GM19328 (cell line): ENCODE measurements around the gene KCNJ15.

Experiments
- ATAC-seq: cut with Tn5 transposase; IDR thresholded peaks from one replicate; pipeline ENCODE4 v1.9.1; 2021; ENCODE audit warnings: mild to moderate bottlenecking, moderate library complexity; ENCODE audit not compliant: unreplicated experiment

The KCNJ15 gene

GRCh38 chr21:38297194-38297631, 40.4 kb downstream of the KCNJ15 start:
- ATAC-seq, result no peak

- no peak for ATAC-seq
These were observed 41.1 kb downstream of the KCNJ15 start for GRCh38 chr21:38297871-38298270.

DNA sequence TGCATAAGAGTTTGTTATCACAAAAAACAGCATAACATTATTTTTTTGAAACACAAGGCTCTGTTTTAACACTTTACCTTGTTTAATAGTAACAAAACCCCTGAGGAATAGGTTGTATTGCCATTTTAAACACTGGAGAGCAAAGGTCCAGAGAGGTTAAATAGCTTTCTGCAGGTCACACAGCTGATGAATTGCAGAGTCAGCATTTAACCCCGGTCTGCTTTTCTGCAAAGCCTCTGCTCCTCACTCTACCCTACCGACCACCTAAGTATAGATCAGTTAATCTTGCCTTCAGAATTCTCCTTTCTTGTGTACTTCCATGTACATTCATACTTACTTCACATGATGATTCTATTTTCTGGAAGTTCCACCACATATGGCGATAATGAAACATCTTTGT, 42.0 kb downstream of the KCNJ15 start:
- no peak for ATAC-seq

DNA sequence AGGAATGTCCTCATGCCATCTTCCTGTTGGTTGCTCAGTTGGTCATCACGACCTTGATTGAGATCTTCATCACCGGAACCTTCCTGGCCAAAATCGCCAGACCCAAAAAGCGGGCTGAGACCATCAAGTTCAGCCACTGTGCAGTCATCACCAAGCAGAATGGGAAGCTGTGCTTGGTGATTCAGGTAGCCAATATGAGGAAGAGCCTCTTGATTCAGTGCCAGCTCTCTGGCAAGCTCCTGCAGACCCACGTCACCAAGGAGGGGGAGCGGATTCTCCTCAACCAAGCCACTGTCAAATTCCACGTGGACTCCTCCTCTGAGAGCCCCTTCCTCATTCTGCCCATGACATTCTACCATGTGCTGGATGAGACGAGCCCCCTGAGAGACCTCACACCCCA, 42.9 kb downstream of the KCNJ15 start:
- no peak for ATAC-seq

GRCh38 chr21:38300141-38300578, 43.4 kb downstream of the KCNJ15 start:
- ATAC-seq, result no peak

GRCh38 chr21:38301321-38302214, 44.8 kb downstream of the KCNJ15 start:
- ATAC-seq, result no peak

DNA sequence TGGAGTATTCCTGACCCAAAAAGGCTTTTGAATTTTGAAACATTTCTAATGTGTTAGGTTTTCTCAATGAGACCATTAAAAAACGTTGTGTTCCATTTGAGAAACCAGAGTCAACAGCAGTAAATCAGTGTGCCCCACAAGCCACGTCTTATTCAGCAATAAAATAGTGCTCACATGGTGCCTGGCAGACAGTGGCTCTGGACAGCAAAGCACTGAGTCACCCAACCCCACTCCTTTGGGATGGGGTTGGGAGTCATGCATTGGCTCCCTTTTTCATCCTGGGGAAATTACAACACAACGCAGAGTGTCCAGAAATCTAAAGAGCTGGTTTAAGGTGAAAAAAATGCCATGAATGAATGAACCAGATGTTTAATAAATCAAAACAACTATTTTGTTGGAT, 46.5 kb downstream of the KCNJ15 start:
- no peak for ATAC-seq

GRCh38 chr21:38306433-38307141, 49.8 kb downstream of the KCNJ15 start:
- no peak for ATAC-seq

DNA sequence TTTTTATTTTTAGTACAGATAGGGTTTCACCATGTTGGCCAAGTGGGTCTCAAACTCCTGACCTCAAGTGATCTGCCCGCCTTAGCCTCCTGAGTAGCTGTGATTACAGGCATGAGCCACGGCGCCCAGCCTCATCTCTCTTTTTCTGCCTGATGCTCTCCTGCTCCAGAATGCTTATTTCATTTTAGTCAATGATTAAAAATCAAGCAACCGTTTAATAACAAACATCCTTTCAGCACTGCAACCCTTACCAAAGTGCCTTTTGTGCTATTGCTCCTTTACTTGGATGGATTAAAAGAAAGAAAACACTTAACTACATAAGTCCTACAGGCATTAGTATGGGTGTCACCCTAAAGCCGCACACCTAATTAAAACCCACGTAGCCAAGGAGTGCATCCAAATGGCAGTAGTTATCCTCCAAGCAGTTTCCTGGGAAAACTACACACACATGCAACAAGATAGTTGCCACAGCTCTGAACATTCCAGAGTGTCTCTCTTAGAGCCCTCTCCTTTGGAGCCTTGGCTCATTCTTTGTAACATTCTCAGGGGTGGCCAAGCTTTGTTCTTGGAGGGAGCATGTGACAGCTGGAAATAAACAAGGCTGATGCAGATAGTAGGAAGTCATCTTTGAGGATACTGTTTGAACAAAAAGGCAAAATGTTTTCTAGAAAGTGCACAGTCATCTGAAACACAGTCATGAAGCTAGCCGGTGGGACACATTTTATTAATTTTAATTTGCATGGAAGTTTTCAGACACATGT, 51.2 kb downstream of the KCNJ15 start:
- no peak for ATAC-seq

DNA sequence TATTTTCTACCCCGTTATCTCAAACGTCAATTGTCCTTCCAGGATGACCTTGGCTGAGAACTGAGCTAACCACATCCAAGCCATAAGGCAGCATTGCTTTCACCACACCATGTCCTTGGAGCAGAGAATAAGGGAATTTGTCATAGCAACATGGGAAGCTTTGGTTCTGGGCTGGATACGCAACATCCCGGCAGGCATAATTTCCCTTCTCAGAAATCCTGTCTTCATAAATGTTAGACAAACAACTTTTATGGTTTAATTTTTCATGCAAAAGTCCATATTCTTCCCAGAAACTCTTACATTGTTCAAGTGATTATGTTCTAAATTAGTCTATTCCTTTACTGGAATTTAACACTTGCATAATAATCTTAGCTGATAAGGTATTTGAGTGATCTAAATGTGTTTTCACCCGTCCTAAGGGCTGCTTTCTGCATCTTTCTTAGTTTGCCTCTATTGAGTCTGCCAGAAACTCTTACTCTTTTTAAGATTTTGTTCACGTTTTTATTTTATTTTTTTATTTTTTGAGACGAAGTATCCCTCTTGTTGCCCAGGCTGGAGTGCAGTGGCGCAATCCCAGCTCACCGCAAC, 51.8 kb downstream of the KCNJ15 start:
- no peak for ATAC-seq

GRCh38 chr21:38310646-38311485, 54.1 kb downstream of the KCNJ15 start:
- no peak for ATAC-seq

GRCh38 chr21:38311765-38312164, 55.0 kb downstream of the KCNJ15 start:
- no peak for ATAC-seq

- no peak for ATAC-seq
These were observed 56.0 kb downstream of the KCNJ15 start for GRCh38 chr21:38312822-38313221.

DNA sequence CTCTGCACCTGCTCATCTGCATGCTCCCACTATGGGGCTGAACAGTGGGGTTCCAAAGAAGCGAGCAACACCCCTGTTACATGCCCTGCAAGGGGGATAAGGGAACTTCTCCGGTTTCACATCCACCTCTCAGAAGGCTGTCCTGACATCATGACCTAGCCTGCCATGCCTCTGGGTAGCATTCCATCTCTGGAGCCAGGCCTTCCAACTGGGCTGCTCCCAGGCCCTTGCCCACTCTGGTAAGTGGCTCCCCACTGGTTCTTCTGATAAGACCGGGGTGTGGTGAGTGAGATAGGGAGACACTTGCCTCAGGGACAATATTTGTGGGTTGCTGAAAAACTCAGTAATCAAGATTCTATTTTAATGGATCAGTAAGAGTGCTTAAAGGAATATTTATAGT, 57.8 kb downstream of the KCNJ15 start:
- no peak for ATAC-seq

- ATAC-seq, result no peak
These were observed 58.3 kb downstream of the KCNJ15 start for GRCh38 chr21:38315122-38315521.

GRCh38 chr21:38319781-38320180, 63.0 kb downstream of the KCNJ15 start:
- no peak for ATAC-seq

GRCh38 chr21:38321568-38321967, 64.8 kb downstream of the KCNJ15 start:
- ATAC-seq, result no peak

DNA sequence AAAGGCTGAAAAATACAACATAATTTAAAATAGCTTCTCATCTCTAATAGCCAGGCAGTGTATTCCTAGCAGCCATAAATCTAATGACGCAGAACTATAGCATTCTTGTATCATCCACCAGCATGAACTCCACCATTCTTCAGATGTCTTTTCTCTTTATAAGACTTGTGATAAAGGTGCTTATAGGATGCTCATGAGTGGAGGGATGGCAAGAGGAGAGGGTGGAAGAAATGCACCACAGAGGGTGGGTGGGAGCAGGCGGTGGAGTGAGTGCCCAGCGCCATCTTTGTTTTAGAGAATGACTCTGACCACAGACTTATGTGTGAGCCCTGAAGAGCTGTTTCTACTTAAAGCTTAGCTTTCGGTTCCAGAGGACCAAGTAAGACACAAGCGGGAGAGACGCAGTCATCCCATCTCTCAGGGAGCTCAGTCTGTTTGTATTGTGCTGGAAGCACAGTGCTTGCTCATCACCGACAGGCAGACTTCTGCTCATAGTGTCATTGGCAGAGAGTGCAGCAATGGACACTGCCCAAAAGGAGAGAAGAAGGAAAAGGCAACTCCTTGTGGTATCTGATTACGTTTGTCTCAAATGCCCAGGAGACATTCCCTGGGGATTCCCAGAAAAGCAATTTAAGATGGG, 65.6 kb downstream of the KCNJ15 start:
- ATAC-seq, result no peak

GRCh38 chr21:38323721-38324531, 67.1 kb downstream of the KCNJ15 start:
- no peak for ATAC-seq
